ENCODE measurements around the gene ITGBL1. TPM values are rescaled to one million over a fixed set of nuclear protein-coding genes. Genes with fewer than 3 reads are reported as not detected.

The ITGBL1 gene
- total RNA-seq, 3 donors from 2014 or later (not counting 1 experiment from before 2014, with no cell fraction given) = not detected

DNA sequence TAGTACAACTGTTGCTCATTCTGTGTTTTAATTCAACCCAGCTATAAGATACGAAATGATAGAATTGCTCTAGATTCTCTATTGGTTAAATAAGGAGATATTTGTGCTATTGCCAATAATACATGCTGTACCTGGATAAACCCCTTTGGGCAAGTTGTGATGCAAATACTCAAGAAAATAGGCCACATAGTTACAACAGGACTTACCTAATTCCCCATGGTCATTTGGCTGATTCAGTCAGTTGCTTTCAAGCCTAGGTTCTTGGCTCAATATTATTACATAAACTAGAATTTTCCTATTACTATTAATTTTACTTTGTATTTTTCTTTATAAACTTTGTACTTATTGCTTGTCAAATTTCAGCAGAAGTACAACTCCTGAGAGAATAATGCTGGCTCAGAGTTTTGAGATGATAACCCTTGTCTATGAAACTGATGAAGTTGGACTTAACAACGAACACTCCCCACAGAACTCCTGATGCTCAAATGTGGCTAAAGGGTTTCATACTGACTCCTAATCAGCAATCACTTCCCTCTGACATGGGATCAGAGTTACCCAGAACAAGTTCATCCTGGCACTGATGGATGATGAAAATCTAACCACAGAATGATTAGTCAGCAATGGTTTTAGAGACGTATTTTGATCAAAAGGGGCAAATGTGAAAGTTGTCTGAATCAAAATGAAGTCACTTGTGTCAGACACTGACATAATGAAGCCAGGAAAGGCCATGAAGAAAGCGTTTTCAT is 221.1 kb downstream of the ITGBL1 start:
- ATAC-seq (no peak), DNase-seq (no peak)
- Mint-ChIP-seq H3K4me1 (no peaks in the 10 kb centered on the region), H3K4me3 (no peak overlapping the region), H3K36me3 (no peaks in the 10 kb centered on the region), H3K9me3 (peaks cover 7 to 11% of the 10 kb centered on the region in 2 donors), H3K27me3 (ENCODE audit: low read depth in 2 of 2) (no peaks in the 10 kb centered on the region), H3K27ac (no peak overlapping the region)
- Histone ChIP-seq H3K4me1 (ENCODE audit: control insufficient read depth, insufficient read depth, low read length) (no peaks in the 10 kb centered on the region), H3K4me3 (ENCODE audit: low read length) (no peak overlapping the region), H3K27ac (ENCODE audit: low read length) (no peak overlapping the region), H3K9me3 (ENCODE audit: control insufficient read depth, insufficient read depth, low read length) (no peaks in the 10 kb centered on the region), H3K27me3 (ENCODE audit: control insufficient read depth, insufficient read depth, low read length) (no peaks in the 10 kb centered on the region), H3K36me3 (ENCODE audit: control insufficient read depth, insufficient read depth, low read length) (no peaks in the 10 kb centered on the region)
- intact Hi-C loops (cut with micrococcal nuclease) = no loop called here
- TF ChIP-seq, protein P1, sequence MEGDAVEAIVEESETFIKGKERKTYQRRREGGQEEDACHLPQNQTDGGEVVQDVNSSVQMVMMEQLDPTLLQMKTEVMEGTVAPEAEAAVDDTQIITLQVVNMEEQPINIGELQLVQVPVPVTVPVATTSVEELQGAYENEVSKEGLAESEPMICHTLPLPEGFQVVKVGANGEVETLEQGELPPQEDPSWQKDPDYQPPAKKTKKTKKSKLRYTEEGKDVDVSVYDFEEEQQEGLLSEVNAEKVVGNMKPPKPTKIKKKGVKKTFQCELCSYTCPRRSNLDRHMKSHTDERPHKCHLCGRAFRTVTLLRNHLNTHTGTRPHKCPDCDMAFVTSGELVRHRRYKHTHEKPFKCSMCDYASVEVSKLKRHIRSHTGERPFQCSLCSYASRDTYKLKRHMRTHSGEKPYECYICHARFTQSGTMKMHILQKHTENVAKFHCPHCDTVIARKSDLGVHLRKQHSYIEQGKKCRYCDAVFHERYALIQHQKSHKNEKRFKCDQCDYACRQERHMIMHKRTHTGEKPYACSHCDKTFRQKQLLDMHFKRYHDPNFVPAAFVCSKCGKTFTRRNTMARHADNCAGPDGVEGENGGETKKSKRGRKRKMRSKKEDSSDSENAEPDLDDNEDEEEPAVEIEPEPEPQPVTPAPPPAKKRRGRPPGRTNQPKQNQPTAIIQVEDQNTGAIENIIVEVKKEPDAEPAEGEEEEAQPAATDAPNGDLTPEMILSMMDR (IDR thresholded peaks at IDR 0.05) = no peak
- WGBS (ENCODE audit: insufficient coverage) = 40% methylated on average over 3 of the region's 4 CpGs

DNA sequence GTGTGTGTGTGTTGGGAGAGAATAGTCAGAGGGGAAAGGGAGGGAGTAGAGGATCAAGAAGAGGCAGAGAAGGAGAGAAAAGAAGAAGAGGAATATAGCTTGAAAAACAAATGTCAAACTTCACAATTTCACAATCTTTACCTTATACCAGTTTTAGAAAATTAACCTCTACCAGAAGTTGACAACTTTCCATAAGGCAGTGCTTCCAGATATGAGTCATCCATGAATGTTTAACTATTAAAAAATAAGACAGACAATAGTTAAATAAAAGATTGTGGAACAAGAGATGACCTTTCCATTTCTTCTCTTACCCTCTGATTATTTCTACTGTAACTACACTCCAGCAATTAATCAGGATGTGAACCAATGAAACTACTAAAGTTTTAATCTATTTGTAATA is 229.4 kb downstream of the ITGBL1 start:
- no peak overlapping the region for H3K27ac ChIP-seq (ENCODE audit: low read length)
- Mint-ChIP-seq H3K9me3 (peaks cover 0 to 3% of the 10 kb centered on the region in 2 donors), H3K4me1 (no peaks in the 10 kb centered on the region), H3K4me3 (no peak overlapping the region), H3K36me3 (no peaks in the 10 kb centered on the region), H3K27ac (no peak overlapping the region), H3K27me3 (ENCODE audit: low read depth in 2 of 2) (peaks cover 0 to 2% of the 10 kb centered on the region in 2 donors)
- H3K9me3 ChIP-seq (ENCODE audit: control insufficient read depth, insufficient read depth, low read length) = no peaks in the 10 kb centered on the region
- H3K4me1 ChIP-seq (ENCODE audit: control insufficient read depth, insufficient read depth, low read length) = no peaks in the 10 kb centered on the region
- no peak for ATAC-seq
- intact Hi-C loops (cut with micrococcal nuclease) = no loop called here
- TF ChIP-seq, protein P1 (IDR thresholded peaks at IDR 0.05) = no peak
- no peak overlapping the region for H3K4me3 ChIP-seq (ENCODE audit: low read length)
- DNase-seq = no peak
- H3K27me3 ChIP-seq (ENCODE audit: control insufficient read depth, insufficient read depth, low read length) = no peaks in the 10 kb centered on the region
- H3K36me3 ChIP-seq (ENCODE audit: control insufficient read depth, insufficient read depth, low read length) = no peaks in the 10 kb centered on the region

DNA sequence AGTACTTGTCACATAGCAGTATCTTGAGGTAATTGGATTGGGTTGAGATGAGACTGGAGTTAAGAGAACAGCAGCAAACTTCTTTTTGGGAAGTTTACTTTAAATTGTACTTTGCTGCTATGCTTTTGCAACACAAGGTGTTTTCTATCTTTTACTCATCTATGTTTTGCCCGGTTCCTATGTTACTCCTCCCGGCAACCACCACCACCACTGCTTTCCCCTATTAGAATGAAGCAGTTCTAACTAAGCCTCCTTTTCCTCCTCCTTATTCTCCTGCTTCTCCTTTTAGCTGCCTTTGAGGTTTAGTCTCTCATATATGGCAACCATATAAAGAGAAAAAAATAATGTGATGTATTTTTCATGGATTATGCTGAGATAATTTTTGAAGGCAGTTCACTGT is 233.5 kb downstream of the ITGBL1 start:
- ATAC-seq = no peak

More for the DNA sequence above, 233.5 kb downstream of the ITGBL1 start:
- no peaks in the 10 kb centered on the region for H3K36me3 ChIP-seq (ENCODE audit: control insufficient read depth, insufficient read depth, low read length)
- Mint-ChIP-seq H3K4me3 (no peak overlapping the region), H3K9me3 (peaks cover 0 to 3% of the 10 kb centered on the region in 2 donors), H3K4me1 (no peaks in the 10 kb centered on the region), H3K27ac (no peak overlapping the region), H3K36me3 (no peaks in the 10 kb centered on the region), H3K27me3 (ENCODE audit: low read depth in 2 of 2) (peaks cover 0 to 2% of the 10 kb centered on the region in 2 donors)
- no peaks in the 10 kb centered on the region for H3K27me3 ChIP-seq (ENCODE audit: control insufficient read depth, insufficient read depth, low read length)
- TF ChIP-seq, protein P1 (IDR thresholded peaks at IDR 0.05) = no peak
- no peaks in the 10 kb centered on the region for H3K9me3 ChIP-seq (ENCODE audit: control insufficient read depth, insufficient read depth, low read length)
- H3K4me1 ChIP-seq (ENCODE audit: control insufficient read depth, insufficient read depth, low read length) = no peaks in the 10 kb centered on the region
- intact Hi-C loops (cut with micrococcal nuclease) = no loop called here
- DNase-seq = no peak
- H3K4me3 ChIP-seq (ENCODE audit: low read length) = no peak overlapping the region
- WGBS (ENCODE audit: insufficient coverage) = 82% methylated on average over 2 of the region's 2 CpGs
- no peak overlapping the region for H3K27ac ChIP-seq (ENCODE audit: low read length)
